SHP77 treated with DMSO at 0.1 percent for 48 hours (cell line): ENCODE data around the gene ESR1.

Experiments used
- DNase-seq: peaks from one replicate; lab custom pipeline; 2025; lab: John Stamatoyannopoulos, UW

ESR1 gene

DNA sequence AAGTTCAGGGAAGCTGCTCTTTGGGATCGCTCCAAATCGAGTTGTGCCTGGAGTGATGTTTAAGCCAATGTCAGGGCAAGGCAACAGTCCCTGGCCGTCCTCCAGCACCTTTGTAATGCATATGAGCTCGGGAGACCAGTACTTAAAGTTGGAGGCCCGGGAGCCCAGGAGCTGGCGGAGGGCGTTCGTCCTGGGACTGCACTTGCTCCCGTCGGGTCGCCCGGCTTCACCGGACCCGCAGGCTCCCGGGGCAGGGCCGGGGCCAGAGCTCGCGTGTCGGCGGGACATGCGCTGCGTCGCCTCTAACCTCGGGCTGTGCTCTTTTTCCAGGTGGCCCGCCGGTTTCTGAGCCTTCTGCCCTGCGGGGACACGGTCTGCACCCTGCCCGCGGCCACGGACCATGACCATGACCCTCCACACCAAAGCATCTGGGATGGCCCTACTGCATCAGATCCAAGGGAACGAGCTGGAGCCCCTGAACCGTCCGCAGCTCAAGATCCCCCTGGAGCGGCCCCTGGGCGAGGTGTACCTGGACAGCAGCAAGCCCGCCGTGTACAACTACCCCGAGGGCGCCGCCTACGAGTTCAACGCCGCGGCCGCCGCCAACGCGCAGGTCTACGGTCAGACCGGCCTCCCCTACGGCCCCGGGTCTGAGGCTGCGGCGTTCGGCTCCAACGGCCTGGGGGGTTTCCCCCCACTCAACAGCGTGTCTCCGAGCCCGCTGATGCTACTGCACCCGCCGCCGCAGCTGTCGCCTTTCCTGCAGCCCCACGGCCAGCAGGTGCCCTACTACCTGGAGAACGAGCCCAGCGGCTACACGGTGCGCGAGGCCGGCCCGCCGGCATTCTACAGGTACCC, at the start of gene ESR1:
ESR1 (plus strand) TSS at position 170 of the 858 bp plus-strand sequence; CDS start at position 401, 231 bp downstream.
- DNase-seq, result no peak

DNA sequence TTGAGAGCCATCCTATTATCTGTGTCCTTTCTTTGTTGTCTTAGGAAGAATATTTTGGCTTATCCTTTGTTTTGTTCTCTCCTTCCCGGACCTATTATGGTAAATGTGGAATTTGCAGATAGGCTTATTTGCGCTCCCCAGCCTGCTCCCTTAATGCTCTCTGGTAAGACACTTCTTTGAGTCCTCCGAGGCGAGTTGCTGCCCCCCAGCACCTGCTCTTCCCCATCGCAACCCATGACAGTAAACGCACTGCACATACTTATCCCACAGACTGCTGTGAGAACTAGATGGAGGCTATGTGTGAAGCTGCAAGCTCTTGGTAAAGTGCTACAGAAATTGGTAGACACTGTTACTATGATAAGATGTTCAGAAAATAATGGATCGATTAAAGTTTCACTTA, 47.0 kb upstream of the ESR1 start:
- no peak for DNase-seq

GRCh38 chr6:151761851-151762250, 45.6 kb upstream of the ESR1 start:
- no peak for DNase-seq

DNA sequence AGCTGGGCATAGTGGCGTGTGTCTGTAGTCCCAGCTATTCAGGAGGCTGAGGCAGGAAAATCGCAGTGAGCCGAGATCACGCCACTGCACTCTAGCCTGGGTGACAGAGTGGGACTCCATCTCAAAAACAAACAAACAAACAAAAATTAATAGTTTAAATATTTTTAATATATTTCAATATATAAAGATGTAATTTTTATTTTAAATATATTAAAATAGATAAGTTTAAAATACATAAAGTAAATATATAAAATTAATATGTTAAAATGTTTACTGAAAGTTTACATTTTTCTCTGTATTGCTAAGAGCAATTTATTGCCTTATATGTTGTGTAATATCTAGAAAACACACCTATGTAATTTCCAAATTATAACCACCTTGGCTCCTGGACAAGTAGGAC, 44.7 kb upstream of the ESR1 start:
- DNase-seq, result no peak

GRCh38 chr6:151763303-151763702, 44.2 kb upstream of the ESR1 start:
- no peak for DNase-seq

- peak; percentile 59 for DNase-seq
Observed at GRCh38 chr6:151763938-151764680, 43.4 kb upstream of the ESR1 start.

DNA sequence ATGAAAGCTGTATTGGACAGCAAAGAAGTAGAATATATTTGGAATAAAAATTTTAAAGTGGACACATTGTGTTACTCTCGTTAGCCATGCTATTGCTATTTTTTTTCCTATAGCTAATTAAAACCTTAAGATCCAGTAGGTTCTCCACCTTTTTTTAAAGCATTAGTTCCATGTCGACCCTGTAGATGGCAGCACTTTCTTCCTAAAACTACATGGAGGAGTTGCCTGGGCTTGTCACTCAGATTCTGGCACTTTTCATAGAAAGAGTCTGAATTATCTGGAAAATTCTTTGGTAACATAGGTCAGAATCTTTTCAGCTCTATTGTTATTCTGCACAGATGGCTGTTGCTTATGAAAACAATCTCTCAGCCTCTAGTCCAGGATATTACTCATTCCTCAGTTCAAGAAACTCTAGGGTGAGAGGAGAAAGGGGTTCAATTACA, 42.0 kb upstream of the ESR1 start:
- DNase-seq, result peak; percentile 36

DNA sequence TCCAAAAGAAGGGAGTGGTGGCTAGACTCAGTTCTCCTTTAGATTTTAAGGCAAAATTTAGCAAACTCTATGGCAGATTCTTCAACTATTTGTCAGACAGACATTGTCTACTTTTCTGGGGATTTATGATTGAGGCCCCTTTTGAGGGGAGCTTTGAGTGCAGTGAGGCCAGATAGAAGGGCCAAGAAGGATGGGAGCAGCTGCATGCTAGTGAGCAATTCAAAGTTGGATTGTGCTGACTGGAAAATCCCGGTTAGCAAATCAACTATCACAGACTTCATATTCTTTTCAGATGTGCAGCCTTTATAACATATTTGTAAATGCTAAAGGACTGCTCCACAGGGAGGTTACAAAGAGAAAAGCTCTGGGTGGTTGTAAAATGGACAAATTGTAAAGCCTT, 35.0 kb upstream of the ESR1 start:
- DNase-seq, result no peak

GRCh38 chr6:151773382-151773781, 34.1 kb upstream of the ESR1 start:
- no peak for DNase-seq

- DNase-seq, result no peak
Observed at GRCh38 chr6:151782560-151782959, 24.9 kb upstream of the ESR1 start.

GRCh38 chr6:151783692-151784091, 23.8 kb upstream of the ESR1 start:
- DNase-seq, result no peak

GRCh38 chr6:151784441-151785214, 22.9 kb upstream of the ESR1 start:
- no peak for DNase-seq

GRCh38 chr6:151796842-151797530, 10.5 kb upstream of the ESR1 start:
- DNase-seq, result no peak

GRCh38 chr6:151803743-151804142, 3.7 kb upstream of the ESR1 start:
- no peak for DNase-seq

DNA sequence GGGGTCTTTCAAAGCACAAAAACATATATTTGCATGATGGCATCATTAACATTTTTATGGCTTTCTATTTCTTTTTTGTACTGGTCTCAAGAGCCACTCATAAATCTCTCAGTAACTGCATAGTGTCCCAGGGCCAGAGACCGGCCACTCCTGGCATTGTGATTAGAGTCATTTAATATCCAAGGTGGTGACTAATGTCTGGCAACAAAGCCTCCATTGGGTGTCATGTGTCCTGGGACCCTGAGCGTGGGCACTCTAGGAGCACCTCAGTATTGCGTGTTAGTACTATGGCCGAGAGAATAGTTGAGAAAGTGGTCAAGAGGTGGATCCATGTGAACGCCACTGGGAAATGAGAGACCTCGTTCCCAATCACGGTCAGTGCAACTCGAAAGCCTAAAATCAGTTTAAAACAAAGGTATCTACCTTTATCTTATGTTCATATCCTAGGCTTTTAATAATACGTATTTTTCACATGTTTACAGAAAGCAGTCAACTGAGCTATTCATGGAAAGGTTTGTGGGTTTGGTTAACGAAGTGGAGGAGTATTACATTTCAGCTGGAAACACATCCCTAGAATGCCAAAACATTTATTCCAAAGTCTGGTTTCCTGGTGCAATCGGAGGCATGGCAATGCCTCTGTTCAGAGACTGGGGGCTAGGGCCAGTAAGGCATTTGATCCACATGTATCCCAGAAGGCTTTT, 2.7 kb upstream of the ESR1 start:
- no peak for DNase-seq

GRCh38 chr6:151805286-151805840, 2.1 kb upstream of the ESR1 start:
- no peak for DNase-seq

DNA sequence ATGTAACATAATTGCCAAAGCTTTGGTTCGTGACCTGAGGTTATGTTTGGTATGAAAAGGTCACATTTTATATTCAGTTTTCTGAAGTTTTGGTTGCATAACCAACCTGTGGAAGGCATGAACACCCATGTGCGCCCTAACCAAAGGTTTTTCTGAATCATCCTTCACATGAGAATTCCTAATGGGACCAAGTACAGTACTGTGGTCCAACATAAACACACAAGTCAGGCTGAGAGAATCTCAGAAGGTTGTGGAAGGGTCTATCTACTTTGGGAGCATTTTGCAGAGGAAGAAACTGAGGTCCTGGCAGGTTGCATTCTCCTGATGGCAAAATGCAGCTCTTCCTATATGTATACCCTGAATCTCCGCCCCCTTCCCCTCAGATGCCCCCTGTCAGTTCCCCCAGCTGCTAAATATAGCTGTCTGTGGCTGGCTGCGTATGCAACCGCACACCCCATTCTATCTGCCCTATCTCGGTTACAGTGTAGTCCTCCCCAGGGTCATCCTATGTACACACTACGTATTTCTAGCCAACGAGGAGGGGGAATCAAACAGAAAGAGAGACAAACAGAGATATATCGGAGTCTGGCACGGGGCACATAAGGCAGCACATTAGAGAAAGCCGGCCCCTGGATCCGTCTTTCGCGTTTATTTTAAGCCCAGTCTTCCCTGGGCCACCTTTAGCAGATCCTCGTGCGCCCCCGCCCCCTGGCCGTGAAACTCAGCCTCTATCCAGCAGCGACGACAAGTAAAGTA, 547 bp upstream of the ESR1 start:
- no peak for DNase-seq

DNA sequence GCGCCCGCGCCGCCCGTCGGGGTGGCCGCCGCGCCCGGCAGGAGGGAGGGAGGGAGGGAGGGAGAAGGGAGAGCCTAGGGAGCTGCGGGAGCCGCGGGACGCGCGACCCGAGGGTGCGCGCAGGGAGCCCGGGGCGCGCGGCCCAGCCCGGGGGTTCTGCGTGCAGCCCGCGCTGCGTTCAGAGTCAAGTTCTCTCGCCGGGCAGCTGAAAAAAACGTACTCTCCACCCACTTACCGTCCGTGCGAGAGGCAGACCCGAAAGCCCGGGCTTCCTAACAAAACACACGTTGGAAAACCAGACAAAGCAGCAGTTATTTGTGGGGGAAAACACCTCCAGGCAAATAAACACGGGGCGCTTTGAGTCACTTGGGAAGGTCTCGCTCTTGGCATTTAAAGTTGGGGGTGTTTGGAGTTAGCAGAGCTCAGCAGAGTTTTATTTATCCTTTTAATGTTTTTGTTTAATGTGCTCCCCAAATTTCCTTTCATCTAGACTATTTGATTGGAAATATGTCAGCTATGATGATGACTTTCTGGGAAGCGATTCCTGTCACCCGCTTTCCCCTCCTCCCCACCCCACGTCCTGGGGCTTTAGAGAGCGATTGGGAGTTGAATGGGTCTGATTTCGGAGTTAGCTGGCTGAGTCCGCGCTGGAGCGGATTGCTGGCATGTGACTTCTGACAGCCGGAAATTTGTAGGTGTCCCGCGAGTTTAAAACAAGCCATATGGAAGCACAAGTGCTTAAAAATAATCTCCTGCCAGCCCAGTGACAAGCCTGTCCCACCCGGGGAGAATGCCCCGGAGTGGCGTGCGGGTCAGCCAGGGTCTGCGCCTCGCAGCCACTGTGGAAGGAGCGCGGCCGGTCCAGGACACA, 1.1 kb downstream of the ESR1 start:
- no peak for DNase-seq

DNA sequence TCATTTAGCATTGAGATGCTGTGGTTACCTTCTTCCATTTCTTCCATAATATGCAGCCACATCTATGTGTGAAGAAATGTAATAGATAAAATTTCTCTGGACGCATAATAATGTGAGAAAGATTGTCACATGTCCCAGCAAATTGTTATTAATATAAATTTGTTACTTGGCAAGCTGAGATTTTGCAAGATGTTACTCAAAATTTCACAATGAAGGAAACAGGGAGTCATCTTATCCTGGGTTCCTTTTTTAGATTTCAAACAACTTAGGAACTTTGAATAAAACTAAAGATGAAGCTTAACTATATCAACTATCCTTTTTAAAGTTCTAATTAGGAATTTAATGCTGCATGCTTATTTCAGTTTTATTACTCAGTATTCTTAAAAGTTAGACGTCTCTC, 3.6 kb downstream of the ESR1 start:
- DNase-seq, result no peak
